Transverse colon (tissue), 4 donors: ENCODE measurements around the gene NCOA1. TPM values are rescaled to one million over a fixed set of nuclear protein-coding genes. Genes with fewer than 3 reads are reported as not detected.

Experiments used
- DNase-seq: peaks from one replicate; pipeline ENCODE4 v3.0.0-alpha.2; 2019
- H3K27ac ChIP-seq, 4 donors: fragments of 200-600 bp; sonication (generic); 2 replicates each; pipeline ENCODE4 v1.5.1; 2016 to 2018; ENCODE audit warnings: inconsistent platforms in 4 of 4
- H3K27me3 ChIP-seq: fragments of 200-600 bp; sonication (generic); 2 replicates; pipeline ENCODE4 v1.5.1; 2017; ENCODE audit warnings: inconsistent platforms
- H3K36me3 ChIP-seq, 4 donors: fragments of 200-600 bp; sonication (generic); 2 replicates each; pipeline ENCODE4 v1.5.1; 2017 to 2019; ENCODE audit warnings: inconsistent platforms in 4 of 4
- H3K4me1 ChIP-seq, 4 donors: fragments of 200-600 bp; sonication (generic); 2 replicates each; pipeline ENCODE4 v1.5.1; 2017 to 2020; ENCODE audit warnings: inconsistent platforms in 4 of 4
- H3K4me3 ChIP-seq, 4 donors: fragments of 200-600 bp; sonication (generic); 1 replicate in 1 of 4; 2 replicates in 3 of 4; pipeline versions ENCODE4 v1.5.1 to v1.6.1; 2017 to 2019; ENCODE audit warnings: inconsistent platforms in 4 of 4
- H3K9me3 ChIP-seq, 2 donors: fragments of 200-600 bp; sonication (generic); 2 replicates each; pipeline ENCODE4 v1.5.1; 2017 to 2019; ENCODE audit warnings: inconsistent platforms in 2 of 2
- EP300 ChIP-seq: sonication (generic); formaldehyde crosslinking; IDR thresholded peaks from one replicate; pipeline ENCODE4 v1.6.1; 2017; ENCODE audit warnings: antibody characterized with exemption, low read depth
- POLR2A ChIP-seq: fragments of 450-650 bp; IDR thresholded peaks from one replicate; pipeline ENCODE4 v1.6.1; 2016; ENCODE audit warnings: antibody characterized with exemption, mild to moderate bottlenecking, moderate library complexity
- POLR2AphosphoS5 ChIP-seq, 3 donors: sonication (generic); formaldehyde crosslinking; IDR thresholded peaks; one replicate each; pipeline ENCODE4 v1.6.1; 2016; ENCODE audit warnings: antibody characterized with exemption in 3 of 3
- WGBS, 2 donors: methylation state at CpG; one replicate each; pipeline ENCODE4 v1.1.5; 2018; ENCODE audit warnings: low coverage in 1 of 2; 5-methylcytosine and 5-hydroxymethylcytosine counted together
- in situ Hi-C, 4 donors: fragments of 200-750 bp; cut with MboI; loops; one replicate each; pipeline versions ENCODE4 v1.15.0 to v1.15.1; 2017; ENCODE audit warnings: low sequenced_read_pairs in 3 of 4, low pct_ligation_motif_present in 1 of 4, low pct_unique_long_range_greater_than_20kb in 1 of 4
- intact Hi-C: fragments of 100-400 bp; cut with DNase I; formaldehyde crosslinking; loops from one replicate; pipeline ENCODE4 v1.15.1; 2023; ENCODE audit warnings: low total_unique reads
- total RNA-seq, 4 donors: library from RNA; depleted of rRNA; stranded (reverse); fragments of >200 nt; gene quantifications; one replicate each; pipeline ENCODE4 v1.1.0, GENCODE V29; 2016
- TF ChIP-seq, protein P1 (sequence below), 5 experiments: fragments of 200-600 bp in 3 of 5; fragments of 450-650 bp in 2 of 5; sonication (generic) in 3 of 5; IDR thresholded peaks; 1 replicate in 2 of 5; 2 replicates in 3 of 5; pipeline ENCODE4 v1.5.1; 2016 to 2017; ENCODE audit warnings: antibody characterized with exemption in 5 of 5, inconsistent platforms in 3 of 5, mild to moderate bottlenecking in 2 of 5, moderate library complexity in 1 of 5

The NCOA1 gene
- total RNA-seq, 4 donors from 2014 or later, result 32.9 to 56.5 (median 47.9) TPM

DNA sequence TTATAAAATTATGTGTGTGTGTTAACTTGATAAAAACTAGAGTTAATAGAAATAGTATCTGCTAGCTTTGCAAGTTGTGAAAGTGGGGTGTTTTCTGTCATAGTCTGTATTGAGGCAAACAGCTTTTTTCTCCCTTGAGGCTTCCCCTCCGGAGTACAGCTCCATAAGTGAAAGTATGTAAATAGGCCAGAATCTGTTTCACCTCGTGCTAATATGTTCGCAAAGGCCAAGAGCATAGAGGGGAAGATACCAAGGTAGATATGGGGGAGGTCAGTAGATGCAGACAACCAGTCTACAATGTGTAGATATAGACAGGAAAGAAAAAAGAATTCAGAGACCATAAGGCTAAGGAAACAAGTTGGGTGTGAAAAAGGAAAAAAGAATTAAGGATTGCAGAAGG, 229.3 kb downstream of the NCOA1 start:
- no peak for TF ChIP-seq POLR2A
- TF ChIP-seq EP300, result no peak
- TF ChIP-seq, protein P1, sequence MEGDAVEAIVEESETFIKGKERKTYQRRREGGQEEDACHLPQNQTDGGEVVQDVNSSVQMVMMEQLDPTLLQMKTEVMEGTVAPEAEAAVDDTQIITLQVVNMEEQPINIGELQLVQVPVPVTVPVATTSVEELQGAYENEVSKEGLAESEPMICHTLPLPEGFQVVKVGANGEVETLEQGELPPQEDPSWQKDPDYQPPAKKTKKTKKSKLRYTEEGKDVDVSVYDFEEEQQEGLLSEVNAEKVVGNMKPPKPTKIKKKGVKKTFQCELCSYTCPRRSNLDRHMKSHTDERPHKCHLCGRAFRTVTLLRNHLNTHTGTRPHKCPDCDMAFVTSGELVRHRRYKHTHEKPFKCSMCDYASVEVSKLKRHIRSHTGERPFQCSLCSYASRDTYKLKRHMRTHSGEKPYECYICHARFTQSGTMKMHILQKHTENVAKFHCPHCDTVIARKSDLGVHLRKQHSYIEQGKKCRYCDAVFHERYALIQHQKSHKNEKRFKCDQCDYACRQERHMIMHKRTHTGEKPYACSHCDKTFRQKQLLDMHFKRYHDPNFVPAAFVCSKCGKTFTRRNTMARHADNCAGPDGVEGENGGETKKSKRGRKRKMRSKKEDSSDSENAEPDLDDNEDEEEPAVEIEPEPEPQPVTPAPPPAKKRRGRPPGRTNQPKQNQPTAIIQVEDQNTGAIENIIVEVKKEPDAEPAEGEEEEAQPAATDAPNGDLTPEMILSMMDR (IDR thresholded peaks at IDR 0.05), result no peak
- no peak for TF ChIP-seq POLR2AphosphoS5 (IDR thresholded peaks at IDR 0.05)
- peaks cover 0 to 8% (median 0%) of the 10 kb centered on the region in 4 donors for H3K36me3 ChIP-seq
- H3K27me3 ChIP-seq, result no peaks in the 10 kb centered on the region
- peaks cover 4 to 16% (median 12%) of the 10 kb centered on the region in 4 donors for H3K4me1 ChIP-seq
- in situ Hi-C loops, result no loop called here
- H3K27ac ChIP-seq, result no peak overlapping the region
- H3K9me3 ChIP-seq, result no peaks in the 10 kb centered on the region
- intact Hi-C loops, result no loop called here
- WGBS, 2 donors, result 55% methylated on average over 3 of the region's 3 CpGs; no CpG with 5 or more reads in 1 of the 2 donors
- no peak for DNase-seq
- H3K4me3 ChIP-seq, result no peak overlapping the region

DNA sequence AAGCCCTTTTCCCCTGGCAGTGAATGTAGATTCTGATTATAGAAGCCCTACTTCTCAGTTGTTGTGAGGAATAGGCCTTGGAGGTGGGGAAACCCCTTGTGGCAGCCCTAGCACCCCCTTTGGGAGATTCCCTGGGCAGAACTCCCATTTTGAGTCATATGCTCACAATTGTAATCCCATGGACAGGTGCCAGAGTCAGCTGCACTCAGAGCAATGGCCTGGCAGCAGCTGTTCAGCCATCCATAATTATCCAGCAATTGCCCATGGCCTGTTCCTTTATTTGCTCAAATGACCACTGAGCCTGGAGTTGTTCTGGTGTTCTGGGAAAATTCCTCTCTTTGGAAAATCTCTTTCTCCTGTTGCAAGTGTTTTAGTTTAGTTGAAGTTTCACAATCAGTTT, 230.4 kb downstream of the NCOA1 start:
- peak; percentile 27 for DNase-seq
- intact Hi-C loops (no loop called here), in situ Hi-C loops (no loop called here)
- TF ChIP-seq POLR2AphosphoS5 (IDR thresholded peaks at IDR 0.05) (peak in 1 of 3 donors; percentile 41), EP300 (no peak)
- peaks cover 0 to 8% (median 0%) of the 10 kb centered on the region in 4 donors for H3K36me3 ChIP-seq
- no peaks in the 10 kb centered on the region for H3K9me3 ChIP-seq
- no peaks in the 10 kb centered on the region for H3K27me3 ChIP-seq
- H3K27ac ChIP-seq, result peak overlapping the region; percentile 29 to 56 (median 52)
- H3K4me1 ChIP-seq, result peaks cover 4 to 16% (median 12%) of the 10 kb centered on the region in 4 donors
- no peak overlapping the region for H3K4me3 ChIP-seq

DNA sequence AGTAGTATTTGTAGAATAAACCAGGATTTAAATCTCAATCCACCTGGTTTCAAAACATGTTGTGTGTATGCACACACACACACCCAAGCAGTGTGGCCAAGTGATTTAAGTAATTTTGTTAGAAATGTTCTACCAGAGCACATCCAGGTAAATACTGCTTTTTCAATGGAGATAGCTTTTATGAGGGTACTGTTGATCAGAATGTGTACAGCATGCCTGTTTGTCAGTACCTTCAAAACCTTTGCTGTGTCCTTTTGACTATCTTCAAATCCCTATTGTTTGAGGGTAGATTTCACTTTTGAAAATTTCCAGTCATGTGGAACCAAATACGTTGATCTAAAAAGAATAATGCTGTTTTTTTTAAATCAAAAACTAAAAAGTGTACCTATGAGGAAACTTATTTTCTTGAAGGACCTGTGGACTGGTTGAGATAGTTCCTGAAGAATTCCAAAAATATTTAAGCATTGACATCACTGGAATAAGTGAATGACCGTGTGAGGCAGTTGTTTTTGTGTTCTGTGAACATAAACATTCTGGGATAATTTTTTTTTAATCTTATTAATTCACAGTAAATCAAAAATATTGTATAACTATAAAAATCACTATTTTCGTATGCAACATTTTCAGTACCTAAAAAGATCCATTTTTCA, 231.2 kb downstream of the NCOA1 start:
- in situ Hi-C loops (no loop called here), intact Hi-C loops (no loop called here)
- no peak overlapping the region for H3K4me3 ChIP-seq
- WGBS, 2 donors, result 82 to 89% methylated on average over 3 of the region's 3 CpGs
- peak overlapping the region; percentile 29 to 56 (median 52) for H3K27ac ChIP-seq
- peaks cover 4 to 16% (median 12%) of the 10 kb centered on the region in 4 donors for H3K4me1 ChIP-seq
- no peak for DNase-seq
- peaks cover 0 to 6% (median 1%) of the 10 kb centered on the region in 4 donors for H3K36me3 ChIP-seq
- no peaks in the 10 kb centered on the region for H3K27me3 ChIP-seq
- TF ChIP-seq, protein P1 (IDR thresholded peaks at IDR 0.05), result no peak
- TF ChIP-seq POLR2AphosphoS5 (IDR thresholded peaks at IDR 0.05) (no peak), EP300 (no peak), POLR2A (no peak)
- H3K9me3 ChIP-seq, result no peaks in the 10 kb centered on the region

DNA sequence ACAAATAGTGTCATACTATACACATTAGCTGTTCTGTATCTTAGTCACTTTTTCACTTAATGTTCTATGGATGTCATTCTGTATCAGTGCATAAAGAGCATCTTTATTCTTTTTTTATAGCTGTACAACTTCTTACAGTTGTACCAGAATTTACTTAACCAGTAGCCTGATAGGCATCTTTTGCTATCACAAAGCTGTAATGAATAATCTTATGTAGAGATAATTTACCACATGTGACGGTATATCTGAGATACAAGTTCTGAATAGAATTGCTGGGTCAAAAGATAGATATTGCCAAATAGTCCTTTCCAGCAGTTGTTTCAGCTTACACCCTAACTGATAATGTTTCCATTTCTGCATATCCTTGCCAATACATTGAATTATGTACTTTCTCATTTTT, 232.1 kb downstream of the NCOA1 start:
- Histone ChIP-seq H3K27me3 (no peaks in the 10 kb centered on the region), H3K36me3 (peaks cover 0 to 8% (median 3%) of the 10 kb centered on the region in 4 donors), H3K27ac (no peak overlapping the region), H3K9me3 (no peaks in the 10 kb centered on the region), H3K4me3 (no peak overlapping the region), H3K4me1 (peaks cover 4 to 16% (median 12%) of the 10 kb centered on the region in 4 donors)
- in situ Hi-C loops (no loop called here), intact Hi-C loops (no loop called here)
- no peak for DNase-seq
- 100% methylated on average over 1 of the region's 1 CpG for WGBS, 2 donors
- TF ChIP-seq POLR2AphosphoS5 (IDR thresholded peaks at IDR 0.05) (no peak), POLR2A (no peak), EP300 (no peak)
- TF ChIP-seq, protein P1 (IDR thresholded peaks at IDR 0.05), result no peak
